Iris pigment epithelial cell (primary cell): ENCODE data around the gene NR2C2.

Source experiments
- DNase-seq: peaks from one replicate; pipeline ENCODE4 v3.0.0-alpha.2; 2011; ENCODE audit warnings: low read depth

NR2C2 gene

DNA sequence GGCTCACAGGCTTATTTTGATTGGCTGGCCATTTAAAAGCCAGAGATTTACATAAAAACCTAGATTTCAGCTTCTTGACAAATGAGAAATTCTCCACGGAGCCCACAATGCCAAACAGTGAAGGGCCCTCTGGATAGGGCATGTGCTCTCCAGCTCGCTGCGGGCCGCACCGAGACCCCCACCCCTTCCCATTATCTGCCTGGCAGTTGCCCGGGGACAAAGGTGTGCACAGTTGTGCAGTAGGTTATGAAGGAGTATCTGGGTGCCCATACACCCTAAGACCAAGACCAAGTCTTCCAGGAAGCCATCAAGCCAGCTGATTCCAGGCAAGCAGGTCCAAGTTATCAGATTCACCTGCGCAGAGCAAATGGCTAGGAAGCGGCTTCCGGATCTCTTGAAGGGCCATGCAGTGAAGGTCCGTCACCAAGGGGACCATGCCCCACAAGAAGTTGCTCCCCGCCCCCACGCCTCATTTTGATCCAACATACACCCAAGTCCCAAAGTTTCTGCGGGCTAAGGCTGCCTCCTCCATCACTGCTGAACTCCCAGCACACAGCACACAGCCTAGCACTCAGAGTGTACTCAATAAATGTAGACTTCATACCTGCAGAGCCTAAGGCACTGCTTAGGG lies 116.4 kb downstream of the NR2C2 start:
- no peak for DNase-seq

DNA sequence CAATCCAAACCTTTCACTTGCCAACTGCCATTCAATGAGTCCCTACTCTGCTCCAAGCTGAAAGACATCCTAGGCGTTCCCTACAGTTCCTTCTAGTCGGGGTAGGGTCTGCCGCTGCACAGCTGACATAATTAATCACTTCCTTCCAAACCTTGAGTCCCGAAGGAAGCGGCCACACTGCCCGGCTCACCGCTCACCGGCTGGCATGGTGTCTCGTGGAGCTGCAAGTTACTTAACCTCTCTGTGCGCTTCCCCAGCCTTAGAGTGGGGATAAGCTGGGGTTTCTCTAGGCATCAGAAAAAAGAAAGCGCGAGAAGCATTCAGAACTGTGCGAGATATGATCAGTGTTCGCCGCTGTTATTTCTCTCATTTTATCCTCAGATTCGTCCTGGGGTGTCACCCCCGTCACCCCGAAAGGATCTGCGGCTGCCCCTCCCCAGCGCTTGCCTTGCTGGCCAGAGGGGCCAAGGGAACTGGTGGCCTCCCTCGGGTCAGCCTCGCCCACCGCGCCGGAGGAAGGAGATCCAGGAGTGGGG lies 117.0 kb downstream of the NR2C2 start:
- DNase-seq, result peak; percentile 47

DNA sequence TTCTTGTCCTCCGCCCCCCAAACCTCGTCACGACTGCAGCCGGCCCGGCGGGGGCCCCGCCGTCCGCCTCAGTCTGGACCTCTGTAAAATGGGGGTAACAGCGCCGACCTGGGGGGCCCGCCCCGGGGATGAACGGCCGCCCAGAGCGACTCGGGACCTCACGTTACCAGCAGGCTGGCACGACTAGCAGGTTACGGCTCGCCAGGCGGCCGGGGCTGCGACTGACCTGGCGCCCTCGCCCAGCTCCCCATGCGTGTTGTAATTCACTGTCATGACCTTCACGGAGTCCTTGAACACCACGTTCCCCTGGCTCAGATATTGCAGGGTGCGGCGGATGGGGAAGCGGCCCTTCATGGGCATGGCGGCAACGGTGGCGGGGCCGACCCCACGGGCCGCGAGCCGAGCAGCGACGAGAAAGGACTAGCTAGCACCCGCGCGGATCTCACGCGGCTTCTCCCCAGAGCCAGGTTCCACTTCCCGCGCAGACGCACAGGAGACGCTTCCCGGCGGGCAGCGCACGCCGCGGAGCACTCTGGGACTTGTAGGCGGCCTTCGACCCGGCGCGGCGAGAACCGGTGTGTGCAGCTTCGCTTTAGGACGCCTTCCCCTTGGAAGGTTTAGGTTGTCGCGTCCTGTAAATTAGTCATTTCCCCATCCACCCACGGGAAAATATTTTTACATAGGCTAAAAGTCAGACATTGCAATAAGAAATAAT lies 117.6 kb downstream of the NR2C2 start, which contains the start of gene MRPS25:
TSS of gene MRPS25 (minus strand) at position 481 of the 715 bp plus-strand sequence. CDS start at position 360, 121 bp downstream.
- DNase-seq, result peak; percentile 96

DNA sequence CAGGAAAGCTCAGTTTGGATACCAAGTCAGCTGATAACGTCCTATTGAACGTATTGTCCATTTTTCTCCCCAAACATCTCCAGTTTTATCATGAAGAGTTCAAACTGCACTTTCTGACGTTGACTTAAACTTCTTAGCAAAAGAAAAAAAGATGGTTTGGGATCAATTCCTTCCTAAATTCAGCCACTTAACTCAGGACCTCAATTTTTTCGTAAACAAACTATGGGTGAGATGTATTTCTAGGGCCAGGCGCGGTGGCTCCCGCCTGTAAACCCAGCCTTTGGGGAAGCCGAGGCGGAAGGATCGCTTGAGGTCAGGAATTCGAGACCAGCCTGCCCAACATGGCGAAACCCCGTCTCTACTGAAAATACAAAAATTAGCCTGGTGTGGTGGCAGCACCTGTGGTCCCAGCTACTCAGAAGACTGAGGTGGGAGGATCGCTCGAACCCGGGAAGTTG lies 118.2 kb downstream of the NR2C2 start:
- no peak for DNase-seq

DNA sequence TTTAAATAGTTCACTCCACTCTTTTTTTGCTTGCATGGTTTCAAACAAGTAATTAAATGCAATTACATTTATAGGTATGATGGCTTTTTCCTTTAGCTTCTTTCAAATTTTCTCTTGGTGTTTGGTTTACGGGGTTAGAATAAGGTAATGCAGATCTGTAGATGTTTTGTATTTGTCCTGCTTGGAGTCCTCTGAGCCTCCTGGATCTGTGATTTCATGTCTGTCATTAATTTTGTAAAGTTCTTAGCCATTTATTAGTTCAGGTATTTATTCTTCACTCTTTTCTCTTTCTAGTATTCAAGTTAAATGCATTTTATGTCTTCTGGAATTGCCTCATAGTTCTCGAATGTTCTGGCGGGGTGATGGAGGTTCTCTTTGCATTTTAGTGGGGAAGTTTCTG lies 119.1 kb downstream of the NR2C2 start:
- DNase-seq, result no peak

DNA sequence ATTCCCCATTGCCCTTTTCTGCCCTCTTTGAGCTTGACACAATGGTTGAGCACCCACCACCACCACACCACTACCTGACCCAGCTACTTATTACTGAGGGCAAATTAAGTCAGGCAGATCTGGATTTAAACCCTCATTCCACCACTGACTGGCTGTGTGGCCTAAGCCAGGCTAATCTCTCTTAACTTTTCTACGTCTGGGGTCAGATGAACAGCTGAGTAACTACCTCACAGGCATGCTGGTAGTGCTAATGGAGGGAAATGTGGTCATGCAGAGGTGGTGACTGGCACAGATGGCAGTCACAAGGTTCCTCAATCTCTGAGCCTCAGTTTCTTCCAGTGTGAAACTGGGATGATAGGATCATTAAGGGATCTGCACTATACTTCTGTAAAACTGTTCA lies 122.1 kb downstream of the NR2C2 start:
- DNase-seq, result no peak

DNA sequence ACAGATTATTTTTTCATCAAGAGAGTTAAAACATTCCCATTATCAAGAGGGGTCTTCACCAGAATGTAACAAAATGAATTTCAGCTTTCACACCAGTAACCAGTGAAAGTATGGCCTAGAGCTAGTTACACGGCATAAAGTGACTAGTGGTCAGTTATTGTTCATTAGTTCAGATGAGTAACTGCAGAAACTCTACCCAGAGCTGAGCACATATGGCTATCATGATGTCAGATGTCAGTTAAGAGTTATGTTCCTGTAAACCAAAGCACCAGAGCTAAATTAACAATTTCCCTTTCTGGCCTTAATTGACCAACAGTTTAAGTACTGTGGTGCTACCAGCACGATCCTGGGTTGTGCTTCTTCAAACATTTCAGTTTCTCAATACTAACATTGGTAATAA lies 124.3 kb downstream of the NR2C2 start:
- no peak for DNase-seq

DNA sequence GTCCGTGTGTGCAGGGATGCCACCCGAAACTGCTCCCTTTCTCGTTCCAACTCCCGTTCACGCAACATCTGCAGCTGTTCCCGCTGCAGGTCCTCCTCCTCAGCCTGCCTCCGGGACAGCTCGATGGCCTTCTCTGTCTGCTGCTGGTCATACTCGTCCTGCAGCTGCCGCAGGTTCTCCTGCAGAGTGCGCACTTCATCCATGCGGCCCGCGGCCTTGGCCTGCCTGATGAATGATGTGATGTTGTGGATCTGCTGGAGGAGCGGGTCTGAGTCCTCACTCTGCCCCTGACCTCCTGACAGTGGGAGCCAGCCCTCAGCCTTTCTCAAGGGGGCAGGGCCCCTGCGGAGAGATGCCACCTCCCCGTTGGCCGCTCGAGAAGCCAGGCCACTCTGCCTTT lies 127.1 kb downstream of the NR2C2 start:
- DNase-seq, result no peak

DNA sequence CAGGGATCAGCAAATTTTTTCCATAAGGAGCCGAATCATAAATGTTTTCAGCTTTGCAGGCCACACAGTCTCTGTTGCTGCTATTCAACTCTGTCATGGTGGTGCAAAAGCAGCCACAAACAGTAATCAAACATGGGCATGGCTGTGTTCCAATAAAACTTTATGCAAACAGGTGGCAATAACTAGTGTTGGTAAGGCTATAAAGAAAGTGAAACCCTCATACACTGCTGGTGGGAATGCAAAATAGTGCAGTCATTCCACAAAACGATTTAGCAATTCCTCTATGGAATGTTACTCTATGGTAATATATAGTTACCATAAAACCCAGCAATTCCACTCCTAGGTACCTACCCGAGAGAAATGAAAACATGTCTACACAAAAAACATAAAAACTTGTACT lies 131.7 kb downstream of the NR2C2 start:
- DNase-seq, result no peak

DNA sequence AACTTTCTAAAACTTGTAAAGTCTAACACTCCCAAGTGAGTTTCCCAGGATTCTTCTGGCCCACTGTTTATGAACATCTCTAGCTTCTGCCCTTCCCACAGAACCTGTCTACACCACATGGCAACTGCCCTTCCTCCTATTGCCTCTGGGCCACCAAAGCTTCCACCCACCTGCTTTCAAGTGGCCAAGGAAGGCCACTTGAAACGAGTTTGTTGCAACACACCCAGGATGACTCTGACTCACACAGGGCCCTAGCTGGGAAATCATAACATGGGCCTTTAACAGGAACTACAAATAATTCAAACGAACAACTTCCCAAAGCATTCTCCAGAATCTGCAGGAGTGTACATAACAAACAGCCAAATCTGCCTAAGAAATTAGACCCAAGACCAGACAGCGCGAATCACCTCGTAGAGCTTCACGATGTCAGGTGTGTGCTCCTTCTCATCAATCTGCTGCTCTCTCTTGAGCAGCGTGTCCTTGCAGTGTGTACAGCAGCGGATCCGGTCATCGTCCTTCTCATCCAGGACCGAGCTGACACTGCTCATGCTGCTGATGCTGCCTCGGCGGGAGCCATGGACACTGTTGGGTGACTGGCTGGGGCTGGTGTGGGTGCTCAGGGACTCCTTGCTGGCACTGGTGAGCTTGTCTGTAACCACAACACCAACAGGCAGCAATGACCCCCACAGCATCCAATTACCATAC lies 134.7 kb downstream of the NR2C2 start:
- DNase-seq, result peak; percentile 76

DNA sequence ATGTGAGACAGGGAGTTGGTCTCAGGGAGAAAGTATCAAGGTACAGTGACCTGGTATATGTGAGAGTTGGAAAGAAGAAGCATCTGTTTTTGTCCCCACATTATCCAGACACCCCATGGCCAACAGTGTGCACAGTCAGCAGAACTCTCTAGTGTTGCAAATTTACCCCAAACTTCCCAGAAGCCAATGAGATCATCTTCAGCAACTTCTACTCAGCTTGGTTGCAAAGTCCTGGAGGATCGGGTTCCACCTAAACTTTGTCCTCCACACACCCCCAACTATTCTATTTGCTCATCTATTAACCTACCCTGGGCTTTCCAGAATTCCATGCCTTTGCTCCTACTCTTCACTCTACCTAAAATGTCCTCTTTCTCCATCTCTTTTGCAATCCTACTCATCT lies 135.9 kb downstream of the NR2C2 start:
- DNase-seq, result no peak

DNA sequence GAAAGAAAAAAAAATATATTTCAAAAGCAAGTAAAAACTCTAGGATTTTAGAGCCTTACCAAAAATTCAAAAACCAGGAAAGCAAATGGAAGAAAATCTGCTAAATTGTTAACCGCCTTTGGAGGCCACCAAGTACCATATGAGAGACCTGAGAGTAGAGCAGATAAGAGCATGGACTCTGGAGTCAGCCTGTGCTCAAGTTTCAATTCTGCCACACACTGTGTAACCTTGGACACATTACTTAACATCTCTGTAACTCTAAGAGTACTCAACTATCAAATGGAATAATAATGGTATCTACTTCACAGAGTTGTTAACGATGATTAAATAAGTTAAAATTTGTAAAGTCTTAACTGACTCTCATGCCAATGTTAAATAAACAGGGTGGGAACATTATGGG lies 138.9 kb downstream of the NR2C2 start:
- no peak for DNase-seq

DNA sequence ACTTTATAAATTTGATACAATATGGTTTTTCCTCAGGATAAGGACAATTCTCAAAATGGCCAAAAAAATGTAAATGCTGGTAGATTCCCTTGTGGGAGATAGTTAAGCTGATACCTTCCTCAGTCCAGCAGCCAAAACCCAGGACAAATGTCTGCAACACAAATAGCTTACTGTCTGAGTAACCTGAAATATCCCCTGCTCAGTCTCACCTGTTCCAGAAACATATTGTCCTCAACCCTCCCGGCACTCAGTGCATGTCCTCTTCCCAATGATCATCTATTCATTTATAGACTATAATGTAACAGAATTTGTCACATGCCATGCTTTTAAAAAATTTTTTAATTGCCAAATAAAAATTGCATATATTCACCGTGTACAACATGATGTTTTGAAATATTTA lies 139.3 kb downstream of the NR2C2 start:
- DNase-seq, result no peak

DNA sequence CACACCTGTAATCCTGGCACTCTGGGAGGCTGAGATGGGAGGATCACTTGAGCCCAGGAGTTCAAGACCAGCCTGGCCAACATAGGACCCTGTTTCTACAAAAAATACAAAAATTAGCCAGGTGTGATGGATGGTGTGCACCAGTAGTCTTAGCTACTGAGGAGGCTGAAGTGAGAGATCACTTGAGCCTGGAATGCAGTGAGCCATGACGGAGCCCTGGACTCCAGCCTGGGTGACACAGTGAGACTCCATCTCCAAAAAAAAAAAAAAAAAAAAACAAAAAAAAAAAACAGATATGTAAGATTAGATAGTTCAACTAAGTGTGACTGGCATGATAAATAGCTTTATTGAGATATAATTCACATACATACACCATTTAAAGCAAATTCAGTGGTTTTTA lies 141.8 kb downstream of the NR2C2 start:
- DNase-seq, result no peak

DNA sequence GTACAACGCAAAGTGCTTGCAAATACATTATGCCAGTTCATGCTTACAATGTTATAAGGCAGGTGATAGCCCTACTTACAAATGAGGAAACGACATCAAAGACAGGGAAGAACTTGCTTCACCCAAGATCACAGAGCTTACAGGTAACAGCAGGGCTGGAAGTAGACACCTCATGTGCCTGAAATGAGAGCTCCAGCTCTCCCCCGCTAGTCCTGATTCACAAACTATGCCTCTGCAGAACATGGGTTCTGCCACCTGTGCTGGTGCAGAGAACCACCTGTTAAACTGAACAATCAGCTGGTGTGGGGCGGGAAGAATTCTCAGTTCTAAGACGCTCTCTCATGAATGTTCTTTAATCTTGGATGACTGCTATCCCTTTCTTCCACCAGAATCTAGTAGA lies 144.2 kb downstream of the NR2C2 start:
- no peak for DNase-seq

DNA sequence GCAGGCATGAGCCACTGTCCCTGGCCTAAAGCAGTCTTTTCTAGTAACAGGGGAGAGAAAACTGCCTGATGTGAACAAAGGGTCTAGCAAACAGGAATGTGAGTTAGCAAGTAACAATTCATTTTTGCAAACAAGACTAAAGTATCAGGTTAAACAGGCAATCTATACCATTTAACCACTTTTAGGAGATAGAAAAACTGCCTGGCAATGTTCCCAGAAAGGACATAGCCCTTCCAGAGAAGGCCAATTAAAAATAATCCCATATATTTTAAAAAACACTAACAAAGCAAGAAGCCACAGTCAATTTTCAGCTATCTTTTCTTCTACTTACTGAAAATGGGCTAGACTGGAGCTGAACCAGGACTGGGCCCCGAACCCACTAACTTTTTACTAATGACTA lies 145.3 kb downstream of the NR2C2 start:
- peak; percentile 39 for DNase-seq

DNA sequence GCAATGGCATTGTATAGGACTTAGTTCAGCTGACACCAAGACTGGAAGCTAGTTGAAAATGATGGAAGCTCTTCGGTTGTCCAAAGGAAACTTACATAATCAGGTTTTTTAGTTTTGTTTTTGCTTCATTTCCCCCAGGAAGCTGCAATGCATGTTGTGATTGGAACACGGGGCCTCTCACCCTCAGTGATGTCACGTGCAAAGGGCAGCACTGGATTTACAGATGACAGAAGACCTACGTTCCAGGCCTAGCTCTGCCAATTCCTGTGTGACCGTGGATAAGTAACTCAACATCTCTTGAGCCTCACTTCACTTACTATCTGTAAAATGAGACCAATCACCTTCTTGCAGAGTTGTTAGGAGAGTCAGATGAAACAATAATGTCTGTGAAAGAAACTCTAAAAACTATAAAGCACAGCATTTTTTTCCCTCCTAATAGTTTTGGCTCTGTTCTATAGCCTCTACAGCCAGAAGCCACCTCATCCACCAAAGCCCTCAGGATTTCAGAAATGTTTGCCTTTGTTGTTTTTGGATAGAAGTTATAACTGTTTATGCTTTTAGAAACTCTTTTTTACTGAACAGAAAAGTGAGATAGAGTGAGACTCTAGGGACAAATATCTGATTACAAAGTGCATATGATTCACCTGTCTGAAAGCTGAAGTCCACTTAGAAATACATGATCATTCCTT lies 146.9 kb downstream of the NR2C2 start:
- DNase-seq, result no peak

DNA sequence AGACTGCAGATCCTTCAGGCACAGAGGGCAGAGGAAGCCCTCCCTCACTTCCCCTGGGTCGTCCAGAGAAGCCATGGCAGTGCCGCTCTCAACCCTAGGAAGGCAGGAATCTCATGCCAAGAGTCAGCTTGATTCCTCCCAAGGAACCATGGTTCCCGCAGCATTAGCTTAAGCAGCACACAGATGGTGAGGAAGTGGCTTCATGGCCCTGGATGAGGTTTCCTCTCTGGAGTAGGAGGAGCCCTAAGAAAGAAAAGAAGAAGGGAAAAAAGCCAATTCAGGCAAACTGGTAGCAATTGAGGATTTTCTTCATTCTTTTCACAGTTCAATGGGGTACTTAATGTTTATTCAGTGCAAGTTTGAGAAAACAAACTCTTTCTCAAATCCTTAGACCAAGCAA lies 148.7 kb downstream of the NR2C2 start:
- no peak for DNase-seq

DNA sequence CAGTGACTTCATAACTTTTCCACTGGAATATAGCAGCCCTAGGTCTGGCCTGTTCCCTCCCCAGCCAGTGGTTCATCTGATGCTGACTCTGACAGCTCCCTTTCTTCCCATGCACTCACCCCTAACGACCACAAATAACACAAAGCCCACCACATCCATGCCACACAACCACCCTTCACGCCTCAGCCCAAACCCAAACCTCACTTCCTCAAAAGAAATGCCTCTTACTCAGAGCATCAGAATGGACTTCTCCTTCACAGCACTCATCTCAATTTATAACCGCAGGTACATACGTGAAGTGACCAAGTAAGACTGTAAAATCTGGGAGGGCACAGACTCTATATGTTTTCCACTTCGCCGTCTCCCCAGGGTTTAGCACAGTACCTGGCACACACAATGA lies 150.5 kb downstream of the NR2C2 start:
- DNase-seq, result peak; percentile 14
